ENCODE data around the gene TUBGCP2. TPM values are rescaled to one million over a fixed set of nuclear protein-coding genes. Genes with fewer than 3 reads are reported as not detected.

The TUBGCP2 gene
- total RNA-seq, 1 experiment from 2014 or later = 52.4 TPM

GRCh38 chr10:133255323-133255722 lies 53.3 kb downstream of the TUBGCP2 start:
- Histone ChIP-seq H3K23ac (ENCODE audit: insufficient read length, low read depth, low read length) (no peak overlapping the region), H2BK12ac (ENCODE audit: insufficient read length, low read depth, low read length) (no peak overlapping the region), H3K23me2 (ENCODE audit: insufficient read length, low read depth, low read length, poor library complexity, severe bottlenecking) (no peaks in the 10 kb centered on the region), H3K18ac (ENCODE audit: insufficient read length, low read depth, low read length) (no peak overlapping the region), H3K27me3 (ENCODE audit: insufficient read depth, low read length) (no peaks in the 10 kb centered on the region), H3K4me1 (ENCODE audit: insufficient read depth, low read length) (no peaks in the 10 kb centered on the region), H3K9ac (ENCODE audit: extremely low read depth, insufficient read length, low read length) (no peak overlapping the region), H3K4me2 (ENCODE audit: insufficient read depth, insufficient read length, low read length) (no peak overlapping the region), H3K79me2 (ENCODE audit: insufficient read depth, low read length) (no peaks in the 10 kb centered on the region), H3K79me1 (ENCODE audit: insufficient read depth, low read depth, low read length, poor library complexity, severe bottlenecking) (no peaks in the 10 kb centered on the region), H3K4ac (ENCODE audit: low read depth, low read length) (no peak overlapping the region), H2BK15ac (ENCODE audit: low read depth, low read length) (no peak overlapping the region), H2AFZ (ENCODE audit: low read length) (no peak overlapping the region), H3K9me3 (ENCODE audit: control insufficient read depth, low read depth, low read length) (no peaks in the 10 kb centered on the region), H4K91ac (ENCODE audit: insufficient read length, low read depth, low read length) (no peak overlapping the region), H2AK5ac (ENCODE audit: insufficient read length, low read length) (no peak overlapping the region), H4K8ac (replicated peaks; ENCODE audit: insufficient read length, low read depth, low read length) (no peak overlapping the region), H3T11ph (ENCODE audit: low read length) (no peak overlapping the region), H2BK20ac (ENCODE audit: low read depth, low read length, poor library complexity, severe bottlenecking) (no peak overlapping the region), H3K56ac (ENCODE audit: insufficient read length, low read depth, low read length) (no peak overlapping the region), H2BK5ac (ENCODE audit: insufficient read length, low read length) (no peak overlapping the region), H3K27ac (ENCODE audit: insufficient read length, low read depth, low read length) (no peak overlapping the region), H2BK120ac (ENCODE audit: low read depth, low read length, poor library complexity, severe bottlenecking) (no peak overlapping the region), H4K5ac (ENCODE audit: insufficient read length, low read depth, low read length) (no peak overlapping the region), H4K20me1 (ENCODE audit: control insufficient read depth, insufficient read depth, insufficient read length) (no peaks in the 10 kb centered on the region), H3K14ac (ENCODE audit: insufficient read depth, low read length) (no peak overlapping the region)
- H3K36me3 Mint-ChIP-seq (ENCODE audit: insufficient read depth in 1 of 3, low read depth in 3 of 3) = no peaks in the 10 kb centered on the region
- no peak overlapping the region for H3K27ac Mint-ChIP-seq
- no peak for DNase-seq
- peaks cover 5% of the 10 kb centered on the region for H3K27me3 Mint-ChIP-seq (ENCODE audit: low read depth)
- H3K4me3 Mint-ChIP-seq = no peak overlapping the region
- no peaks in the 10 kb centered on the region; a peak in 1 of 5 replicates for H3K9me3 Mint-ChIP-seq
- TF ChIP-seq CTCF (conservative IDR thresholded peaks at IDR 0.05) = no peak
- WGBS (ENCODE audit: extremely low coverage, insufficient read length, low lambda C conversion rate) = no CpG with 5 or more reads among the region's 15 CpGs
- H3K4me1 Mint-ChIP-seq = peaks cover 8 to 23% of the 10 kb centered on the region in 2 experiments

Measured in H9 (cell line).